Endothelial cell of umbilical vein (primary cell): ENCODE results near the gene SMIM20. TPM values are rescaled to one million over a fixed set of nuclear protein-coding genes. Genes with fewer than 3 reads are reported as not detected.

Experiments
- BruUV-seq: library from RNA; stranded (reverse); fragments of 400-500 nt; replicated peaks from 2 replicates; lab custom pipeline; 2021; lab: Mats Ljungman, UMichigan
- CTCF ChIA-PET: fragments of 300-600, 350-600 bp; sonication (Branson Sonifier 250); formaldehyde crosslinking; loops from one replicate; lab custom pipeline; 2021; ENCODE audit warnings: antibody characterized with exemption, inconsistent platforms; lab: Charles Lee
- POLR2A ChIA-PET: fragments of 300-600, 350-600 bp; sonication (Branson Sonifier 250); formaldehyde crosslinking; loops from one replicate; lab custom pipeline; 2021; ENCODE audit warnings: antibody characterized with exemption, inconsistent platforms; lab: Charles Lee
- DNase-seq: peaks from one replicate; pipeline ENCODE4 v3.0.0-alpha.2; 2011; ENCODE audit warnings: low read depth, low spot score
- FAIRE-seq: peaks from 2 replicates; lab custom pipeline; 2011; peaks lifted over from hg19 to GRCh38; lab: Jason Lieb, UNC
- H2AFZ ChIP-seq: 2 replicates; pipeline ENCODE4 v1.6.0; 2012; ENCODE audit warnings: low read depth, low read length, control low read depth, inconsistent platforms
- H3K27ac ChIP-seq: 2 replicates; pipeline ENCODE4 v1.5.1; 2011; ENCODE audit warnings: low read depth, mild to moderate bottlenecking, control low read depth, low read length, moderate library complexity; ENCODE audit not compliant: insufficient read depth
- H3K27me3 ChIP-seq, 2 experiments: 2 replicates each; pipeline versions ENCODE4 v1.6.0 to v1.6.1; 2011; ENCODE audit warnings: low read length in 2 of 2, mixed read lengths in 1 of 2; ENCODE audit not compliant: control insufficient read depth in 2 of 2, insufficient read depth in 2 of 2
- H3K36me3 ChIP-seq, 2 experiments: 2 replicates in 1 of 2; 3 replicates in 1 of 2; pipeline ENCODE4 v1.5.1; 2011; ENCODE audit warnings: low read length in 2 of 2, mild to moderate bottlenecking in 1 of 2, moderate library complexity in 1 of 2; ENCODE audit not compliant: control insufficient read depth in 2 of 2, insufficient read depth in 2 of 2; ENCODE audit errors: extremely low read depth in 1 of 2
- H3K4me1 ChIP-seq: 3 replicates; pipeline ENCODE4 v1.5.1; 2011; ENCODE audit warnings: mild to moderate bottlenecking, low read length; ENCODE audit not compliant: control insufficient read depth, insufficient read depth; ENCODE audit errors: extremely low read depth
- H3K4me2 ChIP-seq: 2 replicates; pipeline ENCODE4 v1.6.1; 2011; ENCODE audit warnings: low read length, control low read depth, mixed read lengths; ENCODE audit not compliant: insufficient read depth
- H3K4me3 ChIP-seq, 3 experiments: fragments of 200-600 bp in 1 of 3; sonication (generic), shearing (Covaris generic) in 1 of 3; replicated peaks in 1 of 3; 2 replicates each; pipeline ENCODE4 v1.5.1; 2011 to 2016; ENCODE audit warnings: control low read depth in 3 of 3, low read length in 3 of 3, mild to moderate bottlenecking in 2 of 3, inconsistent platforms in 1 of 3, low read depth in 1 of 3, moderate library complexity in 1 of 3; ENCODE audit not compliant: insufficient read depth in 1 of 3
- H3K79me2 ChIP-seq: 2 replicates; pipeline ENCODE4 v1.6.0; 2012; ENCODE audit warnings: low read length, inconsistent platforms; ENCODE audit not compliant: control insufficient read depth, insufficient read depth
- H3K9ac ChIP-seq: replicated peaks from 2 replicates; pipeline ENCODE3; 2011; ENCODE audit warnings: low read length, control low read depth; ENCODE audit not compliant: insufficient read depth; ENCODE audit errors: extremely low read depth
- H3K9me1 ChIP-seq: replicated peaks from 3 replicates; pipeline ENCODE4 v1.6.0; 2011; ENCODE audit warnings: mild to moderate bottlenecking, low read length; ENCODE audit not compliant: control insufficient read depth, insufficient read depth; ENCODE audit errors: extremely low read depth
- H3K9me3 ChIP-seq: replicated peaks from 2 replicates; pipeline ENCODE4 v1.5.1; 2012; ENCODE audit warnings: low read length, inconsistent platforms; ENCODE audit not compliant: control insufficient read depth, insufficient read depth
- H4K20me1 ChIP-seq: replicated peaks from 2 replicates; pipeline ENCODE3; 2011; ENCODE audit warnings: mild to moderate bottlenecking, low read length; ENCODE audit not compliant: control insufficient read depth, insufficient read depth; ENCODE audit errors: extremely low read depth
- EZH2 ChIP-seq: IDR thresholded peaks from 2 replicates; pipeline ENCODE4 v1.6.1; 2012; ENCODE audit warnings: borderline replicate concordance, low read depth, mild to moderate bottlenecking, moderate library complexity, low read length, inconsistent platforms; ENCODE audit not compliant: severe bottlenecking
- FOS ChIP-seq: IDR thresholded peaks from 2 replicates; pipeline ENCODE4 v1.6.1; 2011; ENCODE audit warnings: mild to moderate bottlenecking, low read length, moderate library complexity, borderline replicate concordance; ENCODE audit not compliant: insufficient read depth
- GATA2 ChIP-seq: IDR thresholded peaks from 2 replicates; pipeline ENCODE4 v1.7.0; 2011; ENCODE audit warnings: low read depth, mild to moderate bottlenecking, moderate library complexity, mixed read lengths, low read length; ENCODE audit not compliant: insufficient read length, insufficient read depth
- JUN ChIP-seq: IDR thresholded peaks from 2 replicates; pipeline ENCODE4 v1.6.1; 2011; ENCODE audit warnings: borderline replicate concordance, low read depth; ENCODE audit not compliant: insufficient read length, insufficient read depth
- MAX ChIP-seq: IDR thresholded peaks from 2 replicates; pipeline ENCODE4 v1.6.1; 2011; ENCODE audit not compliant: insufficient read depth, insufficient read length
- MYC ChIP-seq: IDR thresholded peaks from one replicate; pipeline ENCODE4 v1.6.1; 2011; ENCODE audit warnings: mild to moderate bottlenecking, low read depth, low read length
- POLR2A ChIP-seq: IDR thresholded peaks from 2 replicates; pipeline ENCODE4 v1.6.1; 2012; ENCODE audit warnings: low read depth, mild to moderate bottlenecking, control low read depth, low read length
- POLR2AphosphoS5 ChIP-seq: IDR thresholded peaks from 2 replicates; pipeline ENCODE4 v1.6.1; 2012; ENCODE audit warnings: low read depth, mild to moderate bottlenecking, control low read depth, low read length, moderate library complexity; ENCODE audit not compliant: insufficient read depth
- dilution Hi-C: fragments of 300-500 bp; cut with MboI; formaldehyde crosslinking; loops from one replicate; pipeline ENCODE4 v1.15.0; 2019; ENCODE audit warnings: low sequenced_read_pairs; ENCODE audit not compliant: extremely low pct_ligation_motif_present
- intact Hi-C: fragments of 100-400 bp; cut with micrococcal nuclease; formaldehyde crosslinking; loops from one replicate; pipeline ENCODE4 v1.10.0; 2022
- polyA plus RNA-seq, 4 experiments: library from polyadenylated mRNA; depleted of rRNA in 3 of 4; stranded (reverse) in 3 of 4; unstranded in 1 of 4; fragments of >200 nt; gene quantifications; 2 replicates each; pipeline versions ENCODE4 v1.2.1 to v1.2.3, GENCODE V29; 2011 to 2012; ENCODE audit warnings: missing spikeins in 1 of 4
- total RNA-seq: library from RNA; stranded (reverse); gene quantifications from 2 replicates; pipeline ENCODE4 v1.2.3, GENCODE V29; 2021
- TF ChIP-seq, protein P1 (sequence below), 2 donors: IDR thresholded peaks; 1 replicate in 1 of 2; 2 replicates in 1 of 2; pipeline ENCODE4 v1.5.1; 2011; ENCODE audit warnings: low read length in 2 of 2, mild to moderate bottlenecking in 2 of 2, moderate library complexity in 2 of 2, control low read depth in 1 of 2, inconsistent platforms in 1 of 2, low read depth in 1 of 2; ENCODE audit not compliant: insufficient read depth in 1 of 2; ENCODE audit errors: extremely low read depth in 1 of 2

Gene SMIM20
- total and polyA plus RNA-seq, 2 donors (not counting 3 experiments of a cell fraction or from before 2014, with no cell fraction given), result 10.2 to 19.2 TPM

DNA sequence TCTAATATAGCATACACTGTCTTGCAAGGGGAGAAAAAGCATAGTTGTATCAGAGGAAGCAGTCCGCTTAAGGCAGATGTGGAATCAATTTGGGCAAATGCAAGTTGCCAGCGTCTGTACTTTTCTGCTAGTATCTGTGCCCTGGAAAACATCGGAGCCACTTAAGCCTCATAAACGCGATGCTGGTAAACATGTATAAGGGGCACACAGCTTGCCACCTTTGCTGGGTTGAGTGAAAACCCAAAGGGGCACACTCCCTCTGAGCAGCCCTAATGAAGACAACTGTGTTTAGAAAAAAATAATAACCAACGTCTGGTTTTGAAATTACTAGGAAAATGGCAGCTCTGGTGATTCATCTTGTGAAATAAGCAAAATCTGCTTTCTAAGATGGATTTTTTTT lies 24.3 kb downstream of the SMIM20 start:
- TF ChIP-seq, protein P1, sequence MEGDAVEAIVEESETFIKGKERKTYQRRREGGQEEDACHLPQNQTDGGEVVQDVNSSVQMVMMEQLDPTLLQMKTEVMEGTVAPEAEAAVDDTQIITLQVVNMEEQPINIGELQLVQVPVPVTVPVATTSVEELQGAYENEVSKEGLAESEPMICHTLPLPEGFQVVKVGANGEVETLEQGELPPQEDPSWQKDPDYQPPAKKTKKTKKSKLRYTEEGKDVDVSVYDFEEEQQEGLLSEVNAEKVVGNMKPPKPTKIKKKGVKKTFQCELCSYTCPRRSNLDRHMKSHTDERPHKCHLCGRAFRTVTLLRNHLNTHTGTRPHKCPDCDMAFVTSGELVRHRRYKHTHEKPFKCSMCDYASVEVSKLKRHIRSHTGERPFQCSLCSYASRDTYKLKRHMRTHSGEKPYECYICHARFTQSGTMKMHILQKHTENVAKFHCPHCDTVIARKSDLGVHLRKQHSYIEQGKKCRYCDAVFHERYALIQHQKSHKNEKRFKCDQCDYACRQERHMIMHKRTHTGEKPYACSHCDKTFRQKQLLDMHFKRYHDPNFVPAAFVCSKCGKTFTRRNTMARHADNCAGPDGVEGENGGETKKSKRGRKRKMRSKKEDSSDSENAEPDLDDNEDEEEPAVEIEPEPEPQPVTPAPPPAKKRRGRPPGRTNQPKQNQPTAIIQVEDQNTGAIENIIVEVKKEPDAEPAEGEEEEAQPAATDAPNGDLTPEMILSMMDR (IDR thresholded peaks at IDR 0.05; ENCODE audit: extremely low read depth in 1 of 2, insufficient read depth in 1 of 2, low read depth in 1 of 2, low read length in 2 of 2), result no peak
- no peak for TF ChIP-seq POLR2AphosphoS5
- TF ChIP-seq MAX, result no peak
- no peak for TF ChIP-seq JUN
- TF ChIP-seq GATA2, result no peak
- no peak for TF ChIP-seq POLR2A
- no peak for TF ChIP-seq EZH2
- TF ChIP-seq MYC, result no peak
- TF ChIP-seq FOS, result no peak
- no peak for DNase-seq
- Histone ChIP-seq H3K4me3 (no peak overlapping the region), H3K9me3 (no peaks in the 10 kb centered on the region), H3K4me2 (no peak overlapping the region), H3K4me1 (no peaks in the 10 kb centered on the region), H3K9ac (no peak overlapping the region), H3K36me3 (no peaks in the 10 kb centered on the region), H3K27ac (no peak overlapping the region), H3K79me2 (no peaks in the 10 kb centered on the region), H2AFZ (no peak overlapping the region), H3K9me1 (no peaks in the 10 kb centered on the region), H3K27me3 (peaks cover 3 to 8% of the 10 kb centered on the region in 2 experiments), H4K20me1 (no peaks in the 10 kb centered on the region)
- no peak for FAIRE-seq
- CTCF ChIA-PET, result no interaction called here
- BruUV-seq, result no TSS peak
- POLR2A ChIA-PET, result no interaction called here
- dilution Hi-C loops (no loop called here), intact Hi-C loops (no loop called here)
